ENCODE data around the gene PLA2G1B.

The PLA2G1B gene

GRCh38 chr12:120314220-120314619 is 13.4 kb downstream of the PLA2G1B start:
- Histone ChIP-seq H3K79me2 (ENCODE audit: insufficient read depth, low read length) (no peaks in the 10 kb centered on the region), H3K36me3 (ENCODE audit: insufficient read depth, low read length) (no peaks in the 10 kb centered on the region), H3K9me3 (ENCODE audit: insufficient read depth, low read depth, low read length) (no peaks in the 10 kb centered on the region), H4K20me1 (ENCODE audit: insufficient read depth, low read length, poor library complexity, severe bottlenecking) (no peaks in the 10 kb centered on the region), H2AFZ (ENCODE audit: low read length) (no peak overlapping the region), H3K27me3 (ENCODE audit: insufficient read depth, low read length, poor library complexity, severe bottlenecking) (no peaks in the 10 kb centered on the region), H3K4me1 (ENCODE audit: insufficient read depth, low read length, poor library complexity, severe bottlenecking) (peaks cover 11% of the 10 kb centered on the region), H3K9me2 (replicated peaks; ENCODE audit: low read depth, low read length) (no peaks in the 10 kb centered on the region), H3K4me3 (ENCODE audit: low read length, poor library complexity, severe bottlenecking) (no peak overlapping the region), H3K4me2 (ENCODE audit: low read depth, low read length, poor library complexity, severe bottlenecking) (no peak overlapping the region), H3K9ac (ENCODE audit: low read depth, low read length, poor library complexity, severe bottlenecking) (no peak overlapping the region), H3F3A (ENCODE audit: low read depth) (no peaks in the 10 kb centered on the region)
- TF ChIP-seq EZH2phosphoT487 (IDR thresholded peaks at IDR 0.05; ENCODE audit: borderline replicate concordance) (no peak), CTCF (conservative IDR thresholded peaks at IDR 0.05; ENCODE audit: low read length) (peak; percentile 53)

- peak within 1 kb of the TSS; percentile 71 for H3K9ac ChIP-seq (ENCODE audit: low read depth, low read length, poor library complexity, severe bottlenecking)
- H3K4me2 ChIP-seq (ENCODE audit: low read depth, low read length, poor library complexity, severe bottlenecking): peak within 1 kb of the TSS; percentile 76
- H3K9me3 ChIP-seq (ENCODE audit: insufficient read depth, low read depth, low read length): no peaks in the 10 kb centered on the region
- H3K9me2 ChIP-seq (replicated peaks; ENCODE audit: low read depth, low read length): no peaks in the 10 kb centered on the region
- no peaks in the 10 kb centered on the region for H3K79me2 ChIP-seq (ENCODE audit: insufficient read depth, low read length)
- peak within 1 kb of the TSS; percentile 99 for H2AFZ ChIP-seq (ENCODE audit: low read length)
- no peaks in the 10 kb centered on the region for H3K4me1 ChIP-seq (ENCODE audit: insufficient read depth, low read length, poor library complexity, severe bottlenecking)
- H3F3A ChIP-seq (ENCODE audit: low read depth): no peaks in the 10 kb centered on the region
- H4K20me1 ChIP-seq (ENCODE audit: insufficient read depth, low read length, poor library complexity, severe bottlenecking): no peaks in the 10 kb centered on the region
- H3K36me3 ChIP-seq (ENCODE audit: insufficient read depth, low read length): no peaks in the 10 kb centered on the region
- H3K4me3 ChIP-seq (ENCODE audit: low read length, poor library complexity, severe bottlenecking): peak within 1 kb of the TSS; percentile 84
- TF ChIP-seq EZH2phosphoT487 (IDR thresholded peaks at IDR 0.05; ENCODE audit: borderline replicate concordance) (no peak), CTCF (conservative IDR thresholded peaks at IDR 0.05; ENCODE audit: low read length) (peak; percentile 87)
- H3K27me3 ChIP-seq (ENCODE audit: insufficient read depth, low read length, poor library complexity, severe bottlenecking): no peaks in the 10 kb centered on the region
These were observed 25.4 kb downstream of the PLA2G1B start, which contains the start of gene SIRT4 for GRCh38 chr12:120301962-120302815. TSS of gene SIRT4 (plus strand) at chr12:120302321. CDS start at chr12:120303562, 1,241 bp downstream.

- H3K79me2 ChIP-seq (ENCODE audit: insufficient read depth, low read length): no peaks in the 10 kb centered on the region
- TF ChIP-seq CTCF (conservative IDR thresholded peaks at IDR 0.05; ENCODE audit: low read length): no peak
- no peaks in the 10 kb centered on the region for H3K9me2 ChIP-seq (replicated peaks; ENCODE audit: low read depth, low read length)
- no peaks in the 10 kb centered on the region for H3K9me3 ChIP-seq (ENCODE audit: insufficient read depth, low read depth, low read length)
- H3K4me2 ChIP-seq (ENCODE audit: low read depth, low read length, poor library complexity, severe bottlenecking): peak within 1 kb of the TSS; percentile 87
- H3K9ac ChIP-seq (ENCODE audit: low read depth, low read length, poor library complexity, severe bottlenecking): peak within 1 kb of the TSS; percentile 94
- H3K4me3 ChIP-seq (ENCODE audit: low read length, poor library complexity, severe bottlenecking): peak within 1 kb of the TSS; percentile 78
- peaks cover 9% of the 10 kb centered on the region for H3K4me1 ChIP-seq (ENCODE audit: insufficient read depth, low read length, poor library complexity, severe bottlenecking)
- H3F3A ChIP-seq (ENCODE audit: low read depth): peaks cover 17% of the 10 kb centered on the region
- H3K36me3 ChIP-seq (ENCODE audit: insufficient read depth, low read length): no peaks in the 10 kb centered on the region
- H4K20me1 ChIP-seq (ENCODE audit: insufficient read depth, low read length, poor library complexity, severe bottlenecking): no peaks in the 10 kb centered on the region
- peak within 1 kb of the TSS; percentile 83 for H2AFZ ChIP-seq (ENCODE audit: low read length)
- no peaks in the 10 kb centered on the region for H3K27me3 ChIP-seq (ENCODE audit: insufficient read depth, low read length, poor library complexity, severe bottlenecking)
These were observed 34.7 kb downstream of the PLA2G1B start, which contains the start of gene RNU4-1 for GRCh38 chr12:120292661-120293531. TSS of gene RNU4-1 (minus strand) at chr12:120293237.

All from Loucy (cell line).